IMR-90 (cell line): Measurements from ENCODE around the gene ACAA2. TPM values are rescaled to one million over a fixed set of nuclear protein-coding genes. Genes with fewer than 3 reads are reported as not detected.

Experiments
- ATAC-seq: fragments of 200-7000 bp; cut with Tn5 transposase; 2 replicates; pipeline ENCODE4 v1.9.1; 2020; ENCODE audit warnings: low read depth, mild to moderate bottlenecking, moderate library complexity
- BruUV-seq: library from RNA; stranded (reverse); fragments of 400-500 nt; replicated peaks from 2 replicates; lab custom pipeline; 2021; lab: Mats Ljungman, UMichigan
- CTCF ChIA-PET: fragments of 300-600 bp; formaldehyde crosslinking; extraction: SDS; loops from one replicate; lab custom pipeline; 2021; ENCODE audit warnings: antibody characterized with exemption; lab: Yijun Ruan, JAX
- POLR2A ChIA-PET: fragments of 300-600 bp; sonication (Branson Sonifier 250); formaldehyde crosslinking; loops from one replicate; lab custom pipeline; 2022; ENCODE audit warnings: antibody characterized with exemption; ENCODE audit not compliant: unreplicated experiment; lab: Charles Lee
- DNase-seq: peaks from one replicate; pipeline ENCODE4 v3.0.0; 2013
- H2AFZ ChIP-seq: replicated peaks from 2 replicates; pipeline ENCODE3; 2013; ENCODE audit warnings: low read length, mild to moderate bottlenecking; ENCODE audit not compliant: poor library complexity
- H2AK5ac ChIP-seq: 2 replicates; pipeline ENCODE4 v1.6.1; 2013; ENCODE audit warnings: low read depth, low read length, inconsistent platforms
- H2AK9ac ChIP-seq: replicated peaks from 2 replicates; pipeline ENCODE3; 2013; ENCODE audit warnings: mild to moderate bottlenecking, low read depth, low read length, moderate library complexity; ENCODE audit not compliant: poor library complexity
- H2BK120ac ChIP-seq: 2 replicates; pipeline ENCODE4 v1.6.1; 2013; ENCODE audit warnings: low read depth, low read length, inconsistent platforms
- H2BK15ac ChIP-seq: 3 replicates; pipeline ENCODE4 v1.6.1; 2013; ENCODE audit warnings: low read depth, low read length, inconsistent platforms
- H2BK20ac ChIP-seq: 2 replicates; pipeline ENCODE4 v1.6.1; 2013; ENCODE audit warnings: low read depth, mild to moderate bottlenecking, inconsistent platforms, low read length, moderate library complexity
- H2BK5ac ChIP-seq: 2 replicates; pipeline ENCODE4 v1.6.1; 2013; ENCODE audit warnings: mild to moderate bottlenecking, low read depth, low read length, inconsistent platforms; ENCODE audit not compliant: poor library complexity, severe bottlenecking
- H3K14ac ChIP-seq: replicated peaks from 2 replicates; pipeline ENCODE4 v1.6.1; 2013; ENCODE audit warnings: low read depth, low read length, inconsistent platforms
- H3K18ac ChIP-seq: 2 replicates; pipeline ENCODE4 v1.6.1; 2013; ENCODE audit warnings: low read depth, low read length, control low read depth
- H3K23ac ChIP-seq: 2 replicates; pipeline ENCODE4 v1.6.1; 2013; ENCODE audit warnings: low read depth, low read length, inconsistent platforms
- H3K27ac ChIP-seq: 2 replicates; pipeline ENCODE4 v1.5.1; 2013; ENCODE audit warnings: mild to moderate bottlenecking, control low read depth, low read length; ENCODE audit not compliant: insufficient read depth
- H3K27me3 ChIP-seq: 2 replicates; pipeline ENCODE4 v1.6.1; 2013; ENCODE audit warnings: low read length; ENCODE audit not compliant: control insufficient read depth, insufficient read depth
- H3K36me3 ChIP-seq: 2 replicates; pipeline ENCODE4 v1.6.1; 2013; ENCODE audit warnings: low read length, mixed read lengths; ENCODE audit not compliant: control insufficient read depth, insufficient read depth
- H3K4ac ChIP-seq: 2 replicates; pipeline ENCODE4 v1.6.1; 2013; ENCODE audit warnings: low read depth, low read length, inconsistent platforms
- H3K4me1 ChIP-seq: 2 replicates; pipeline ENCODE4 v1.6.1; 2013; ENCODE audit warnings: low read length, mixed read lengths; ENCODE audit not compliant: control insufficient read depth, insufficient read depth
- H3K4me2 ChIP-seq: 2 replicates; pipeline ENCODE4 v1.6.1; 2013; ENCODE audit warnings: low read depth, mild to moderate bottlenecking, control low read depth, low read length, moderate library complexity
- H3K4me3 ChIP-seq: 2 replicates; pipeline ENCODE4 v1.5.1; 2013; ENCODE audit warnings: low read depth, mild to moderate bottlenecking, control low read depth, low read length, moderate library complexity; ENCODE audit not compliant: insufficient read depth
- H3K56ac ChIP-seq: 2 replicates; pipeline ENCODE4 v1.6.1; 2013; ENCODE audit warnings: low read length, inconsistent platforms; ENCODE audit not compliant: insufficient read depth; ENCODE audit errors: extremely low read depth
- H3K79me1 ChIP-seq, 2 experiments: 2 replicates each; pipeline ENCODE4 v1.6.1; 2013; ENCODE audit warnings: low read length in 2 of 2, inconsistent platforms in 1 of 2, low read depth in 1 of 2
- H3K9ac ChIP-seq: 2 replicates; pipeline ENCODE4 v1.6.1; 2013; ENCODE audit warnings: low read depth, low read length, control low read depth
- H3K9me1 ChIP-seq: 2 replicates; pipeline ENCODE4 v1.6.1; 2013; ENCODE audit warnings: low read length, inconsistent platforms; ENCODE audit not compliant: insufficient read depth
- H3K9me3 ChIP-seq: 2 replicates; pipeline ENCODE4 v1.6.1; 2013; ENCODE audit warnings: low read length; ENCODE audit not compliant: control insufficient read depth, insufficient read depth
- H4K20me1 ChIP-seq: 2 replicates; pipeline ENCODE4 v1.6.1; 2013; ENCODE audit warnings: low read length, inconsistent platforms; ENCODE audit not compliant: insufficient read depth
- H4K5ac ChIP-seq: 2 replicates; pipeline ENCODE4 v1.6.1; 2013; ENCODE audit warnings: mild to moderate bottlenecking, low read depth, low read length, control low read depth
- H4K8ac ChIP-seq, 2 experiments: 2 replicates each; pipeline ENCODE4 v1.6.1; 2013; ENCODE audit warnings: low read depth in 2 of 2, low read length in 2 of 2, control low read depth in 1 of 2, inconsistent platforms in 1 of 2
- H4K91ac ChIP-seq: 2 replicates; pipeline ENCODE4 v1.6.1; 2013; ENCODE audit warnings: low read depth, low read length, inconsistent platforms; ENCODE audit not compliant: insufficient read depth
- BHLHE40 ChIP-seq: fragments of 150-350 bp; IDR thresholded peaks from 2 replicates; pipeline ENCODE4 v1.6.1; 2016; ENCODE audit warnings: mild to moderate bottlenecking, low read depth, low read length
- CEBPB ChIP-seq: IDR thresholded peaks from 2 replicates; pipeline ENCODE4 v1.6.1; 2012; ENCODE audit warnings: low read depth, low read length, improper control_type of control experiment
- CHD1 ChIP-seq: IDR thresholded peaks from 2 replicates; pipeline ENCODE4 v1.6.1; 2012; ENCODE audit warnings: low read depth, low read length, improper control_type of control experiment
- FOS ChIP-seq: fragments of 150-350 bp; IDR thresholded peaks from 2 replicates; pipeline ENCODE4 v1.6.1; 2016; ENCODE audit warnings: low read depth, low read length
- MAFK ChIP-seq: IDR thresholded peaks from 2 replicates; pipeline ENCODE4 v1.6.1; 2012; ENCODE audit warnings: low read depth, low read length, improper control_type of control experiment
- MAZ ChIP-seq: IDR thresholded peaks from 2 replicates; pipeline ENCODE4 v1.6.1; 2012; ENCODE audit warnings: low read depth, mild to moderate bottlenecking, low read length, improper control_type of control experiment, moderate library complexity, borderline replicate concordance
- MXI1 ChIP-seq: IDR thresholded peaks from 2 replicates; pipeline ENCODE4 v1.6.1; 2012; ENCODE audit warnings: low read depth, mild to moderate bottlenecking, low read length, moderate library complexity, borderline replicate concordance
- NFE2L2 ChIP-seq: fragments of 150-350 bp; IDR thresholded peaks from 2 replicates; pipeline ENCODE4 v1.6.1; 2016; ENCODE audit warnings: low read depth, mild to moderate bottlenecking, low read length
- POLR2A ChIP-seq: IDR thresholded peaks from 2 replicates; pipeline ENCODE4 v1.6.1; 2012; ENCODE audit warnings: mild to moderate bottlenecking, low read depth, low read length
- RCOR1 ChIP-seq: IDR thresholded peaks from 2 replicates; pipeline ENCODE4 v1.6.1; 2012; ENCODE audit warnings: mild to moderate bottlenecking, low read length, improper control_type of control experiment; ENCODE audit not compliant: insufficient replicate concordance
- RFX5 ChIP-seq: IDR thresholded peaks from 2 replicates; pipeline ENCODE4 v1.8.0; 2012; ENCODE audit warnings: low read depth, mild to moderate bottlenecking, low read length, moderate library complexity
- SMC3 ChIP-seq: fragments of 150-350 bp; IDR thresholded peaks from 2 replicates; pipeline ENCODE4 v1.6.1; 2016; ENCODE audit warnings: low read depth, mild to moderate bottlenecking, antibody characterized with exemption, low read length, moderate library complexity
- WGBS, 2 experiments: methylation state at CpG; one replicate each; pipeline versions ENCODE4 v1.1.5 to v1.1.7; 2013; ENCODE audit warnings: missing lambda C conversion rate in 2 of 2; ENCODE audit not compliant: insufficient read length in 1 of 2; ENCODE audit errors: extremely low coverage in 2 of 2; 5-methylcytosine and 5-hydroxymethylcytosine counted together
- dilution Hi-C: fragments of 300-500 bp; cut with HindIII; formaldehyde crosslinking; loops from one replicate; pipeline ENCODE4 v1.14.3; 2018; ENCODE audit warnings: low sequenced_read_pairs; ENCODE audit not compliant: unreplicated experiment
- in situ Hi-C: fragments of 300-500 bp; cut with MboI; formaldehyde crosslinking; loops from 3 replicates; pipeline ENCODE4 v1.14.3; 2019; ENCODE audit warnings: low sequenced_read_pairs, inconsistent platforms, mixed read lengths
- intact Hi-C: fragments of 100-400 bp; cut with micrococcal nuclease; formaldehyde crosslinking; loops from 2 replicates; pipeline ENCODE4 v1.10.0; 2022
- polyA plus RNA-seq, 3 experiments: library from polyadenylated mRNA; depleted of rRNA; stranded (reverse); fragments of >200 nt; gene quantifications; 2 replicates each; pipeline ENCODE4 v1.2.3, GENCODE V29; 2012; ENCODE audit warnings: low replicate concordance in 1 of 3
- total RNA-seq: library from RNA; depleted of rRNA; stranded (reverse); fragments of >200 nt; gene quantifications from 2 replicates; pipeline ENCODE4 v1.2.3, GENCODE V29; 2012
- TF ChIP-seq, protein P1 (sequence below): conservative IDR thresholded peaks from 2 replicates; pipeline ENCODE4 v1.5.1; 2012; ENCODE audit warnings: mild to moderate bottlenecking, low read depth, low read length, improper control_type of control experiment
- TF ChIP-seq, protein P2 (sequence below): fragments of 150-350 bp; IDR thresholded peaks from 2 replicates; pipeline ENCODE4 v1.6.1; 2016; ENCODE audit warnings: low read depth, mild to moderate bottlenecking, low read length, moderate library complexity, borderline replicate concordance
- TF ChIP-seq, protein P3 (sequence below): fragments of 150-350 bp; IDR thresholded peaks from 2 replicates; pipeline ENCODE4 v1.6.1; 2017; ENCODE audit warnings: mild to moderate bottlenecking, antibody characterized with exemption, low read length, low read depth

Gene ACAA2
- total and polyA plus RNA-seq, 2 of the 4 experiments (the other 2 are of a cell fraction) = 24.4 to 61.5 TPM

DNA sequence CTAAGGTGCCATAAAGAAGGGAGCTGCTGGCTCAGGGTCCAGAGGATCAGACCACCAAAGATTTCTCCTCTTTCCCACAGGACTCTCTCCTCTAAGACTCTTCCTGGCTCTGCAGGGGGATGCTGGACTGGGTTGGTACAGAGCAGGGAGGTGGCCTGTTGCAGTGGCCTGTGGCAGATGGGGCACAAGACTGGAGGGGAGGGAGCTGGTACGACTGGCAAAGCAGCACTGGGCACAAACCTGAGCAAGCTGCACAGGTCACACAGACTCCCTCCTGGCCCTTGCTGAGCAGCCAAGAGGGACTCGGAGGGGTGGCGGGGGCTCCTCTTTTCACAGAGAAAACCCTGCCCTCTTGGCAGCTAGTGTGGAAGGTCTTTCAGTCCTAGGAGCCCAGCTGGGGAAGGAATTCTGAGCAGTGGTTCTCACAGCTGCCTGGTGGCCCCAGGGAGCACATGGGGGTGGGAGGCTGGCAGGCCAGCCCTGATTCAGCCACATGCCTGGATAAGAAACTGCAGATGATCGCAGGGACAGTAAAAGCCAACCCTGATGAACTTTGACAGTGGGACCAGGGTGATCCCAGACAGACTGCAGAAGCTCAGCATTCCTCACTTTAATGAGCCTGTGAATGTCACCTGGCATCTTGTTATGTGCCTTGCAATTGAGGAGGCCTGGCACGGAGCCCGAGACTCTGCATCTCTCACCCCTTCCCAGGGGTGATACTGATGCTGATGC lies 32.5 kb upstream of the ACAA2 start:
- Histone ChIP-seq H3K4me3 (no peak overlapping the region), H3K18ac (no peak overlapping the region), H3K79me1 (no peaks in the 10 kb centered on the region), H3K27ac (no peak overlapping the region), H3K4me1 (peaks cover 7% of the 10 kb centered on the region), H3K23ac (no peak overlapping the region), H2AK5ac (no peak overlapping the region), H4K91ac (no peak overlapping the region), H2AK9ac (peak overlapping the region; percentile 33), H2BK5ac (no peak overlapping the region), H3K27me3 (no peaks in the 10 kb centered on the region; the same call in 1 of the 2 replicates), H4K20me1 (no peaks in the 10 kb centered on the region), H2BK20ac (no peak overlapping the region), H3K9me1 (peaks cover 11% of the 10 kb centered on the region; the same call in 1 of the 2 replicates), H2BK15ac (0 out of 3 replicates have a peak overlapping the region, but pooled peaks have one; percentile 21), H3K4ac (no peak overlapping the region), H3K36me3 (no peaks in the 10 kb centered on the region), H4K8ac (no peak overlapping the region), H2AFZ (no peak overlapping the region), H3K4me2 (no peak overlapping the region), H4K5ac (no peak overlapping the region), H3K56ac (no peak overlapping the region), H3K9me3 (no peaks in the 10 kb centered on the region), H3K9ac (no peak overlapping the region), H3K14ac (no peak overlapping the region), H2BK120ac (no peak overlapping the region)
- ATAC-seq (no peak), DNase-seq (no peak)
- ChIA-PET CTCF (interaction anchor here (0.6 kb wide), 1 partner anchor 198 kb away, joined by 3 read pairs; no protein-coding TSS in a partner anchor), POLR2A (no interaction called here)
- dilution Hi-C loops = no loop called here
- intact Hi-C loops = no loop called here
- in situ Hi-C loops = loop anchor here (10.0 kb wide), 1 partner anchor 351 kb away; the partner anchor contains the start of gene RPL17
- BruUV-seq = no TSS peak
- WGBS, 2 experiments = 78% methylated on average over 3 of the region's 6 CpGs; no CpG with 5 or more reads in 1 of the 2 experiments
- no peak for TF ChIP-seq FOS
- no peak for TF ChIP-seq CEBPB
- no peak for TF ChIP-seq POLR2A
- no peak for TF ChIP-seq MAFK
- TF ChIP-seq, protein P1, sequence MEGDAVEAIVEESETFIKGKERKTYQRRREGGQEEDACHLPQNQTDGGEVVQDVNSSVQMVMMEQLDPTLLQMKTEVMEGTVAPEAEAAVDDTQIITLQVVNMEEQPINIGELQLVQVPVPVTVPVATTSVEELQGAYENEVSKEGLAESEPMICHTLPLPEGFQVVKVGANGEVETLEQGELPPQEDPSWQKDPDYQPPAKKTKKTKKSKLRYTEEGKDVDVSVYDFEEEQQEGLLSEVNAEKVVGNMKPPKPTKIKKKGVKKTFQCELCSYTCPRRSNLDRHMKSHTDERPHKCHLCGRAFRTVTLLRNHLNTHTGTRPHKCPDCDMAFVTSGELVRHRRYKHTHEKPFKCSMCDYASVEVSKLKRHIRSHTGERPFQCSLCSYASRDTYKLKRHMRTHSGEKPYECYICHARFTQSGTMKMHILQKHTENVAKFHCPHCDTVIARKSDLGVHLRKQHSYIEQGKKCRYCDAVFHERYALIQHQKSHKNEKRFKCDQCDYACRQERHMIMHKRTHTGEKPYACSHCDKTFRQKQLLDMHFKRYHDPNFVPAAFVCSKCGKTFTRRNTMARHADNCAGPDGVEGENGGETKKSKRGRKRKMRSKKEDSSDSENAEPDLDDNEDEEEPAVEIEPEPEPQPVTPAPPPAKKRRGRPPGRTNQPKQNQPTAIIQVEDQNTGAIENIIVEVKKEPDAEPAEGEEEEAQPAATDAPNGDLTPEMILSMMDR = no peak
- no peak for TF ChIP-seq SMC3
- no peak for TF ChIP-seq MAZ
- no peak for TF ChIP-seq NFE2L2
- TF ChIP-seq RFX5 = no peak
- TF ChIP-seq, protein P2, sequence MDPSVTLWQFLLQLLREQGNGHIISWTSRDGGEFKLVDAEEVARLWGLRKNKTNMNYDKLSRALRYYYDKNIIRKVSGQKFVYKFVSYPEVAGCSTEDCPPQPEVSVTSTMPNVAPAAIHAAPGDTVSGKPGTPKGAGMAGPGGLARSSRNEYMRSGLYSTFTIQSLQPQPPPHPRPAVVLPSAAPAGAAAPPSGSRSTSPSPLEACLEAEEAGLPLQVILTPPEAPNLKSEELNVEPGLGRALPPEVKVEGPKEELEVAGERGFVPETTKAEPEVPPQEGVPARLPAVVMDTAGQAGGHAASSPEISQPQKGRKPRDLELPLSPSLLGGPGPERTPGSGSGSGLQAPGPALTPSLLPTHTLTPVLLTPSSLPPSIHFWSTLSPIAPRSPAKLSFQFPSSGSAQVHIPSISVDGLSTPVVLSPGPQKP = no peak
- TF ChIP-seq, protein P3, sequence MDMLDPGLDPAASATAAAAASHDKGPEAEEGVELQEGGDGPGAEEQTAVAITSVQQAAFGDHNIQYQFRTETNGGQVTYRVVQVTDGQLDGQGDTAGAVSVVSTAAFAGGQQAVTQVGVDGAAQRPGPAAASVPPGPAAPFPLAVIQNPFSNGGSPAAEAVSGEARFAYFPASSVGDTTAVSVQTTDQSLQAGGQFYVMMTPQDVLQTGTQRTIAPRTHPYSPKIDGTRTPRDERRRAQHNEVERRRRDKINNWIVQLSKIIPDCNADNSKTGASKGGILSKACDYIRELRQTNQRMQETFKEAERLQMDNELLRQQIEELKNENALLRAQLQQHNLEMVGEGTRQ = no peak
- no peak for TF ChIP-seq RCOR1
- TF ChIP-seq MXI1 = no peak
- no peak for TF ChIP-seq CHD1
- no peak for TF ChIP-seq BHLHE40
